Nephron progenitor cell (in vitro differentiated cells): ENCODE results near the gene KDM3A.

Experiments used
- DNase-seq: peaks from one replicate; pipeline ENCODE4 v3.0.0; 2021
- H3K27ac Mint-ChIP-seq: 2 replicates; pipeline ENCODE4 v1.8.0; 2021; ENCODE audit warnings: mild to moderate bottlenecking, moderate library complexity, mixed read lengths
- H3K27me3 Mint-ChIP-seq: 2 replicates; pipeline ENCODE4 v1.8.0; 2021; ENCODE audit warnings: mild to moderate bottlenecking, low read depth, mixed read lengths; ENCODE audit not compliant: poor library complexity
- H3K36me3 Mint-ChIP-seq: 2 replicates; pipeline ENCODE4 v1.8.0; 2021; ENCODE audit warnings: low read depth, mixed read lengths
- H3K4me1 Mint-ChIP-seq: 2 replicates; pipeline ENCODE4 v1.8.0; 2021; ENCODE audit warnings: mixed read lengths
- H3K4me3 Mint-ChIP-seq: 2 replicates; pipeline ENCODE4 v1.8.0; 2021; ENCODE audit warnings: mild to moderate bottlenecking, moderate library complexity, mixed read lengths
- H3K9me3 Mint-ChIP-seq: 2 replicates; pipeline ENCODE4 v1.8.0; 2021; ENCODE audit warnings: mild to moderate bottlenecking, moderate library complexity, mixed read lengths
- CTCF ChIP-seq: fragments of 200-600 bp; sonication (generic); IDR thresholded peaks from 2 replicates; pipeline ENCODE4 v1.5.0; 2021; ENCODE audit warnings: antibody characterized with exemption

Gene KDM3A

GRCh38 chr2:86398500-86399474 lies 42.4 kb upstream of the KDM3A start:
- Mint-ChIP-seq H3K27ac (no peak overlapping the region), H3K27me3 (peaks cover 12% of the 10 kb centered on the region), H3K4me3 (no peak overlapping the region), H3K36me3 (no peaks in the 10 kb centered on the region), H3K9me3 (no peaks in the 10 kb centered on the region), H3K4me1 (no peaks in the 10 kb centered on the region)
- TF ChIP-seq CTCF: no peak
- no peak for DNase-seq

- peaks cover 12% of the 10 kb centered on the region for H3K27me3 Mint-ChIP-seq
- no peak overlapping the region for H3K27ac Mint-ChIP-seq
- no peak for TF ChIP-seq CTCF
- no peaks in the 10 kb centered on the region for H3K4me1 Mint-ChIP-seq
- no peak for DNase-seq
- no peaks in the 10 kb centered on the region for H3K36me3 Mint-ChIP-seq
- no peaks in the 10 kb centered on the region for H3K9me3 Mint-ChIP-seq
- H3K4me3 Mint-ChIP-seq: no peak overlapping the region
Observed at GRCh38 chr2:86400321-86400720, 40.9 kb upstream of the KDM3A start.

- H3K4me1 Mint-ChIP-seq: peaks cover 26% of the 10 kb centered on the region
- peaks cover 22% of the 10 kb centered on the region for H3K27me3 Mint-ChIP-seq
- DNase-seq: no peak
- no peak overlapping the region for H3K27ac Mint-ChIP-seq
- no peak for TF ChIP-seq CTCF
- peaks cover 28% of the 10 kb centered on the region for H3K9me3 Mint-ChIP-seq
- H3K4me3 Mint-ChIP-seq: no peak overlapping the region
- H3K36me3 Mint-ChIP-seq: peaks cover 4% of the 10 kb centered on the region
Observed at GRCh38 chr2:86410581-86410980, 30.6 kb upstream of the KDM3A start.

GRCh38 chr2:86411396-86411795 lies 29.8 kb upstream of the KDM3A start:
- no peak overlapping the region for H3K27ac Mint-ChIP-seq
- no peak overlapping the region for H3K4me3 Mint-ChIP-seq
- no peak for TF ChIP-seq CTCF
- peaks cover 28% of the 10 kb centered on the region for H3K9me3 Mint-ChIP-seq
- peaks cover 4% of the 10 kb centered on the region for H3K36me3 Mint-ChIP-seq
- H3K4me1 Mint-ChIP-seq: peaks cover 29% of the 10 kb centered on the region
- H3K27me3 Mint-ChIP-seq: peaks cover 23% of the 10 kb centered on the region
- no peak for DNase-seq

GRCh38 chr2:86412007-86412406 lies 29.2 kb upstream of the KDM3A start:
- no peak overlapping the region for H3K27ac Mint-ChIP-seq
- TF ChIP-seq CTCF: no peak
- H3K4me3 Mint-ChIP-seq: no peak overlapping the region
- peaks cover 29% of the 10 kb centered on the region for H3K4me1 Mint-ChIP-seq
- peaks cover 4% of the 10 kb centered on the region for H3K36me3 Mint-ChIP-seq
- H3K27me3 Mint-ChIP-seq: peaks cover 21% of the 10 kb centered on the region
- DNase-seq: no peak
- H3K9me3 Mint-ChIP-seq: peaks cover 28% of the 10 kb centered on the region
